ENCODE results near the gene CX3CR1.

CX3CR1 gene

DNA sequence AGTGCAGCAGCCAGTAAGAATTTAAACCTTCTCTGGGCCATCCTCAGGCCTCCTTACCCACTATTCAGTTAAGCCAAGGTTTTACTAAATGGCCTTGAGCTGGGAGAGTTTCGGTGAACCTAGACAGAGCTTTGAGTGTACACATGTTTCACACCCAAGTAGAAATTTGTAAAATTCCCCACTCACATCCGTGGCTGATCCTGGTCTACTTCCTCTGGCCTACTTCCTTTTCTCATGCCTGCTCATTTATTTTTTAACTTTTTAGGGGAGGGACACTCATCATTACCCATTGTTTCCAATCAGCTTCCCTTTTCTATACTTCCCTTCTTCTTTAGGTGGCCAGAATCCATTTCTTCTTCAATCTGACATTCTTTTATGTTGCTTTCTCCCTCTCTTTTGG lies 7.6 kb downstream of the CX3CR1 start:
- in situ Hi-C loops (cut with HindIII; ENCODE audit: low pct_ligation_motif_present, low sequenced_read_pairs): no loop called here
- Histone ChIP-seq H3K27ac (no peak overlapping the region), H3K4me3 (ENCODE audit: low read depth, low read length) (no peak overlapping the region), H3K27me3 (replicated peaks) (peaks cover 4% of the 10 kb centered on the region), H3K36me3 (replicated peaks) (no peaks in the 10 kb centered on the region)
- DNase-seq: no peak
- no peak for TF ChIP-seq CTCF (IDR thresholded peaks at IDR 0.05; ENCODE audit: low read depth, low read length, missing control alignments)

DNA sequence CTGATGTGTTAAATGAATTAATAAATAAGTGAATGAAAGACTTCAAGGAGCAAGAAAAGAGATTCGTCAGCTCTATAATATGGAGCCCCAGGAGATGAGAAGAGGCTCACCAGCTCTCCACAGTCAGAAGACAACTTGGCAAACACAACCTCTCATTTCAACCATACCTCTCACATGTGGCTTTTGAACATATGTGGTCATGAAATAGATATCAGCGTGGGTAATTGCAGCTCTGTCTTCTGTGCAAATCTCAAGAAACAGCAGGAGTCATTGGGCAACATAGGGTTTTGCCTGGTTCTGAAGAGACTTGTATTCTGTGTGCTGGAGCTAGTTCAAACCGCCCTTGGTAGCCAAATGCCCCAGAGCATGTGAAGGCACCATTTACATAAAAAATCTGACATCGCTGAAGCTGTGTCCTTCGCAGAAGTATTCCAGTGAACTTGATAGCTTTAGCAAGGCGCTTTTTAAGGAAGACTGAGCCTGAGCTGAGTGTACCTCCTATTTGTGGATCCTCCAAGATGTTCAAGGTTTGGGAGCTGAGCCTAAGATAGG lies 8.4 kb downstream of the CX3CR1 start:
- in situ Hi-C loops (cut with HindIII; ENCODE audit: low pct_ligation_motif_present, low sequenced_read_pairs): no loop called here

GRCh38 chr3:39269528-39269927 lies 10.3 kb downstream of the CX3CR1 start:
- Histone ChIP-seq H3K36me3 (replicated peaks) (no peaks in the 10 kb centered on the region), H3K27ac (no peak overlapping the region), H3K27me3 (replicated peaks) (peaks cover 4% of the 10 kb centered on the region), H3K4me3 (ENCODE audit: low read depth, low read length) (no peak overlapping the region)
- TF ChIP-seq CTCF (IDR thresholded peaks at IDR 0.05; ENCODE audit: low read depth, low read length, missing control alignments): no peak
- DNase-seq: no peak
- in situ Hi-C loops (cut with HindIII; ENCODE audit: low pct_ligation_motif_present, low sequenced_read_pairs): no loop called here

More for the DNA sequence above, 8.4 kb downstream of the CX3CR1 start:
- Histone ChIP-seq H3K4me3 (ENCODE audit: low read depth, low read length) (no peak overlapping the region), H3K27me3 (replicated peaks) (peaks cover 4% of the 10 kb centered on the region), H3K27ac (no peak overlapping the region), H3K36me3 (replicated peaks) (no peaks in the 10 kb centered on the region)
- DNase-seq: no peak
- no peak for TF ChIP-seq CTCF (IDR thresholded peaks at IDR 0.05; ENCODE audit: low read depth, low read length, missing control alignments)

DNA sequence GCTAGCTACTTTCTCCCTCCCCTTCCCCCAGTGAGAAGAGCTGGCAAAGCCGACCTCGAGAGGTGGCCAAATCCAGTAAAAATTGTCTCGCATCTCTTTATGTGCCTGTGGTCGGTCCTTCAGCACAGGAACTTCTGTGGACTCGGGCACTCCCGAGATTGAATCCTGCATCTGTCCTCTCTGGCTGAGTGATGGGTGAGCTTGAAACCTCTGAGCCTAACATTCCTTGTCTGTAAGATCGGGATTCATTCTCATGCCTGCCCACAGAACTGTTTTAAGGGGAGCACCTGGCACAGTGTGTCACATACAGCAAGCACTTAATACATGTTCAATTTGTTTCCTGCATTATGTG lies 11.3 kb downstream of the CX3CR1 start:
- no peak overlapping the region for H3K27ac ChIP-seq
- DNase-seq: no peak
- no peaks in the 10 kb centered on the region for H3K36me3 ChIP-seq (replicated peaks)
- no peak overlapping the region for H3K4me3 ChIP-seq (ENCODE audit: low read depth, low read length)
- in situ Hi-C loops (cut with HindIII; ENCODE audit: low pct_ligation_motif_present, low sequenced_read_pairs): no loop called here
- H3K27me3 ChIP-seq (replicated peaks): peaks cover 4% of the 10 kb centered on the region
- no peak for TF ChIP-seq CTCF (IDR thresholded peaks at IDR 0.05; ENCODE audit: low read depth, low read length, missing control alignments)

GRCh38 chr3:39267631-39268548 lies 11.9 kb downstream of the CX3CR1 start:
- Histone ChIP-seq H3K27me3 (replicated peaks) (peaks cover 4% of the 10 kb centered on the region), H3K4me3 (ENCODE audit: low read depth, low read length) (no peak overlapping the region), H3K27ac (no peak overlapping the region), H3K36me3 (replicated peaks) (no peaks in the 10 kb centered on the region)
- in situ Hi-C loops (cut with HindIII; ENCODE audit: low pct_ligation_motif_present, low sequenced_read_pairs): no loop called here
- TF ChIP-seq CTCF (IDR thresholded peaks at IDR 0.05; ENCODE audit: low read depth, low read length, missing control alignments): no peak
- DNase-seq: no peak
